ENCODE measurements around the gene HYOU1. TPM values are rescaled to one million over a fixed set of nuclear protein-coding genes. Genes with fewer than 3 reads are reported as not detected.

Gene HYOU1
- total RNA-seq, 4 donors from 2014 or later: 43.5 to 94.4 (median 63.7) TPM

DNA sequence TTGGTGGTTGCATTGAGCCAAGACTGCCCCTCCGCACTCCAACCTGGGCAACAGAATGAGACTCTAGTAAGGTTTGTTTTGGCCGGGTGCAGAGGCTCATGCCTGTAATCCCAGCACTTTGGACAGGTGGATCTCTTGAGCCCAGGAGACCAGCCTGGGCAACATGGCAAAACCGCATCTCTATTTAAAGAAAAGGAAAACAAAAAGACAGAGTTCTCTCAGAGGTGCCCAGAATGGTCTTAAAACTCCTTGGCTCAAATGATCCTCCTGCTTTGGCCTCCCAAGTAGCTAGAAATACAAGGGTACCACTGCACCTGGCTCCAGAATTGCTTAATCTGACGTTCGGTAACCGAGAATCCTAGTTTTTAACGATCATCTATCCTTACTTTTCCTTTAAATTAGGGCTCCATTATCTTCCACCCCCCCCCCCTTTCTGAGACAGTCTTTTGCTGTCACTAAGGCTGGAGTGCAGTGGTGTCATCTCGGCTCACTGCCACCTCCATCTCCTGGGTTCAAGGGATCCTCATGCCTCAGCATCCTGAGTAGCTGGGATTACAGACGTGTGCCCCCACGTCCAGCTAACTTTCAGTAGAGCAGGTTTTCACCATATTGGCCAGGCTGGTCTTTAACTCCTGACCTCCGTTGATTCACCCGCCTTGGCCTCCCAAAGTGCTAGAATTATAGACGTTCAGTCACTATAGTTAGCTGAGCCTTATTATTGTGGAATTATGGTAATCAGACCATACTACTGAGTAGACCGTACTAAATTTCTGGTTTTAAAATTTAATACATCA is 40.6 kb downstream of the HYOU1 start:
- DNase-seq (ENCODE audit: low spot score) (no peak), ATAC-seq (ENCODE audit: low FRiP score) (no peak)
- TF ChIP-seq CTCF (IDR thresholded peaks at IDR 0.05): no peak

DNA sequence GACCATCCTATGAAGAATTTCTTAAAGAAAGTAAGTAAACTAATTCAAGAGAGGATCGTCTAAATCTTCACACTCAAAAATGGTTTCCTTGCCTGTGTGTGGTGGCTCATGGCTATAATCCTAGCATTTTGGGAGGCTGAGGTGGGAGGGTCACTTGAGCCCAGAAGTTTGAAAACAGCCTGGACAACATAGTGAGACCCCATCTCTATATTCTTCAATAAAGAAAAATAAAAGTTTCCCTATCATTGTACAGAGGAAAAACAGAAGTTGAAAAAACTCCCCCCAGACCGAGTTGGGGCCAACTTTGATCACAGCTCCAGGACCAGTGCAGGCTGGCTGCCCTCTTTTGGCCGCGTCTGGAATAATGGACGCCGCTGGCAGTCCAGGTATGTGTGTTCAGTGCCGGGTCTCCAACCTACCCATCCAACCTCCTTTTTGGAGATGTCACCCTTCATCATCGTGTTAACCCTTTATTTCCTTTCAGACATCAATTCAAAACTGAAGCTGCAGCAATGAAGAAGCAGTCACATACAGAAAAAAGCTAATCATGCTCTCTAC is 41.9 kb downstream of the HYOU1 start:
- no peak for DNase-seq (ENCODE audit: low spot score)
- no peak for ATAC-seq (ENCODE audit: low FRiP score)
- TF ChIP-seq CTCF (IDR thresholded peaks at IDR 0.05): no peak

DNA sequence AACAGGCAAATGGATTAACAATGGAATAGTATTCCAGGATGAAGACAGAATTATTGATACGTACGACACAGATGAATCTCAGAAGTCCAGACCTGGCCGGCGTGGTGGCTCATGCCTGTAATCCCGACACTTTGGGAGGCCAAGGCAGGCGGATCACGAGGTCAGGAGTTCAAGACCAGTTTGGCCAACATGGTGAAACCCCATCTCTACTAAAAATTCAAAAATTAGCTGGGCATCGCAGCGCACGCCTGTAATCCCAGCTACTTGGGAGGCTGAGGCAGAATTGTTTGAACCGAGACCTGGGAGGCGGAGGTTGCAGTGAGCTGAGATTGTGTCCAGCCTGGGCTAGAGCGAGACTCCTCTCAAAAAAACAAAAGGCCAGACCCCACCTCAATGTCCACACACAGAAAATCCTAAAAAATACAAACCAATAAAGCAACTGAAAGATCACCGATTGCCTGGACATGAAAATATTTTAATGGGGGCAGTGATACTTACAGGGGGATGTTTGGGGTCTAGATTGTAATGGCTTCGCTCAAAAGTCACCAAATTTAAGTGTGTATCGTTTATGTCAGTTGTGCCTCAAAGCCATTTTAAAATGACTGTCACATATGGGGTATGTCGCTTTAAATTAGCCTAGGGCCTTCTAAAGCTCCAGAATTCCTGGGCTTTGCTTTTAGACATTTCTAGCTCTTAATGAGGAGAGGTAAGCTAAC is 42.6 kb downstream of the HYOU1 start:
- no peak for ATAC-seq (ENCODE audit: low FRiP score)
- no peak for DNase-seq (ENCODE audit: low spot score)
- TF ChIP-seq CTCF (IDR thresholded peaks at IDR 0.05): no peak

GRCh38 chr11:119012629-119013170 is 44.3 kb downstream of the HYOU1 start:
- no peak for TF ChIP-seq CTCF (IDR thresholded peaks at IDR 0.05)
- DNase-seq (ENCODE audit: low spot score) (no peak), ATAC-seq (ENCODE audit: low FRiP score) (no peak)

GRCh38 chr11:119011476-119012053 is 45.4 kb downstream of the HYOU1 start:
- no peak for DNase-seq (ENCODE audit: low spot score)
- ATAC-seq (ENCODE audit: low FRiP score): no peak
- TF ChIP-seq CTCF (IDR thresholded peaks at IDR 0.05): no peak

DNA sequence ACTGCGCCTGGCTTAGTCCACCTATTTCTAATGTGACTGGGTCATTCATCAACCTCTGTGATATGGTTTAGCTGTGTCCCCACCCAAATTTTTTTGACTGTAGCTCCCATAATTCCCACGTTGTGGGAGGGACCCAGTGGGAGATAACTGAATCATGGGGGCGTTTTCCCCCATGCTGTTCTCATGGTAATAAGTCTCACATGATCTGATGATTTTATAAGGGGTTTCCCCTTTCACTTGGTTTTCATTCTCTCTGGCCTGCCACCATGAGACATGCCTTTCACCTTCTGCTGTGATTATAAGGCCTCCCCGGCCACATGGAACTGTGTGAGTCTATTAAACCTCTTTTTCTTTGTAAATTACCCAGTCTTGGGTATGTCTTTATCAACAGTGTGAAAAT is 50.3 kb downstream of the HYOU1 start:
- ATAC-seq (ENCODE audit: low FRiP score): no peak
- TF ChIP-seq CTCF (IDR thresholded peaks at IDR 0.05): no peak
- DNase-seq (ENCODE audit: low spot score): no peak
